Stomach (tissue), 19 donors: ENCODE results near the gene BARX1. TPM values are rescaled to one million over a fixed set of nuclear protein-coding genes. Genes with fewer than 3 reads are reported as not detected.

ENCODE experiments used
- DNase-seq, 2 donors: peaks; one replicate each; pipeline versions ENCODE4 v3.0.0 to v3.0.0-alpha.2; 2013 to 2019
- H3K27ac ChIP-seq, 5 donors: fragments of 200-600 bp in 4 of 5; sonication (generic) in 4 of 5; one replicate each; pipeline ENCODE4 v1.5.1; 2013 to 2019; ENCODE audit warnings: mild to moderate bottlenecking in 1 of 5, moderate library complexity in 1 of 5
- H3K27me3 ChIP-seq, 3 donors: fragments of 200-600 bp; sonication (generic); one replicate each; pipeline ENCODE4 v1.5.1; 2017 to 2019; ENCODE audit warnings: mixed run types in 1 of 3
- H3K36me3 ChIP-seq, 4 donors: fragments of 200-600 bp; sonication (generic); 1 replicate in 3 of 4; 2 replicates in 1 of 4; pipeline ENCODE4 v1.5.1; 2016 to 2019
- H3K4me1 ChIP-seq, 4 donors: fragments of 200-600 bp; sonication (generic); one replicate each; pipeline ENCODE4 v1.5.1; 2016 to 2019
- H3K4me3 ChIP-seq, 4 donors: fragments of 200-600 bp; sonication (generic) in 3 of 4; one replicate each; pipeline ENCODE4 v1.5.1; 2016 to 2019; ENCODE audit warnings: mild to moderate bottlenecking in 1 of 4
- H3K9me3 ChIP-seq, 4 donors: fragments of 200-600 bp; sonication (generic); one replicate each; pipeline ENCODE4 v1.5.1; 2016 to 2019
- EP300 ChIP-seq: sonication (generic); formaldehyde crosslinking; IDR thresholded peaks from one replicate; pipeline ENCODE4 v1.6.1; 2017; ENCODE audit warnings: antibody characterized with exemption
- POLR2A ChIP-seq, 4 donors: fragments of 450-650 bp; IDR thresholded peaks; one replicate each; pipeline ENCODE4 v1.6.1; 2016; ENCODE audit warnings: antibody characterized with exemption in 4 of 4, control low read depth in 2 of 4, mild to moderate bottlenecking in 1 of 4, moderate library complexity in 1 of 4
- POLR2AphosphoS5 ChIP-seq, 3 donors: sonication (generic); formaldehyde crosslinking; IDR thresholded peaks; one replicate each; pipeline ENCODE4 v1.6.1; 2016; ENCODE audit warnings: antibody characterized with exemption in 3 of 3
- WGBS, 5 donors: extraction: QIAGEN DNeasy Blood & Tissue Kit in 3 of 5; methylation state at CpG; one replicate each; pipeline versions ENCODE4 v1.1.5 to v1.1.7; 2013 to 2018; 5-methylcytosine and 5-hydroxymethylcytosine counted together
- intact Hi-C: fragments of 100-400 bp; cut with DNase I; formaldehyde crosslinking; loops from one replicate; pipeline ENCODE4 v1.15.1; 2023; ENCODE audit warnings: low total_unique reads
- long read RNA-seq, 10 donors: transcript quantifications; one replicate each; lab custom pipeline, GENCODE V29; 2026
- polyA plus RNA-seq, 3 donors: library from polyadenylated mRNA; stranded (reverse); fragments of 200-250 nt; gene quantifications; one replicate each; pipeline ENCODE4 v1.2.3, GENCODE V29; 2013
- total RNA-seq, 5 donors: library from RNA; depleted of rRNA; stranded (reverse); fragments of >200 nt; gene quantifications; one replicate each; pipeline versions ENCODE4 v1.1.0 to v1.2.3, GENCODE V29; 2014 to 2016
- TF ChIP-seq, protein P1 (sequence below), 7 experiments: fragments of 450-650 bp in 4 of 7; fragments of 200-600 bp in 3 of 7; sonication (generic) in 3 of 7; IDR thresholded peaks; one replicate each; pipeline ENCODE4 v1.5.1; 2016 to 2019; ENCODE audit warnings: antibody characterized with exemption in 7 of 7, control low read depth in 2 of 7, mild to moderate bottlenecking in 1 of 7
- donor health status: healthy with polysubstance abuse.
- donor health status: Bipolar disorder and iron deficiency.
- donor health status: healthy.

The BARX1 gene
- total RNA-seq (100 to 1,000 TPM in 1 of 5 donors, 10 to 100 TPM in 3, not detected in 1; 42.0 to 213 (median 70.4) TPM), polyA plus RNA-seq (100 to 1,000 TPM; 141 to 256 (median 151) TPM)
- long read RNA-seq, donor 1, transcript BARX1-202 (3 exons, 1,323 nt) = minor isoform, 5 of 41 reads
- long read RNA-seq, donor 1, transcript BARX1-201 (4 exons, 1,533 nt) = major isoform, 36 of 41 reads
- long read RNA-seq, donor 1, partial matches to known transcripts = 0 of 41 reads
- long read RNA-seq, donor 1, other reads (novel, unspliced or antisense) = 0 of 41 reads
- long read RNA-seq, donor 2, transcript BARX1-202 (3 exons, 1,323 nt) = minor isoform, 6 of 41 reads
- long read RNA-seq, donor 2, transcript BARX1-201 (4 exons, 1,533 nt) = major isoform, 35 of 41 reads
- long read RNA-seq, donor 2, partial matches to known transcripts = 0 of 41 reads
- long read RNA-seq, donor 2, other reads (novel, unspliced or antisense) = 0 of 41 reads
- long read RNA-seq, donor 3, transcript BARX1-201 (4 exons, 1,533 nt) = major isoform, 16 of 25 reads
- long read RNA-seq, donor 3, partial matches to known transcripts = 6 of 25 reads
- long read RNA-seq, donor 3, other reads (novel, unspliced or antisense) = 0 of 25 reads
- long read RNA-seq, donor 4, partial matches to known transcripts = 0 of 3 reads
- long read RNA-seq, donor 4, other reads (novel, unspliced or antisense) = 0 of 3 reads
- long read RNA-seq, donor 5, transcript BARX1-201 (4 exons, 1,533 nt) = major isoform, 47 of 51 reads
- long read RNA-seq, donor 5, partial matches to known transcripts = 0 of 51 reads
- long read RNA-seq, donor 5, other reads (novel, unspliced or antisense) = 0 of 51 reads
- long read RNA-seq, donor 6, transcript BARX1-202 (3 exons, 1,323 nt) = minor isoform, 8 of 65 reads
- long read RNA-seq, donor 6, transcript BARX1-201 (4 exons, 1,533 nt) = major isoform, 57 of 65 reads
- long read RNA-seq, donor 6, partial matches to known transcripts = 0 of 65 reads
- long read RNA-seq, donor 6, other reads (novel, unspliced or antisense) = 0 of 65 reads
- long read RNA-seq, donor 7, transcript BARX1-202 (3 exons, 1,323 nt) = minor isoform, 9 of 133 reads
- long read RNA-seq, donor 7, transcript BARX1-201 (4 exons, 1,533 nt) = major isoform, 111 of 133 reads
- long read RNA-seq, donor 7, partial matches to known transcripts = 7 of 133 reads
- long read RNA-seq, donor 7, other reads (novel, unspliced or antisense) = 6 of 133 reads
- long read RNA-seq, donor 8, transcript BARX1-201 (4 exons, 1,533 nt) = major isoform, 22 of 22 reads
- long read RNA-seq, donor 8, partial matches to known transcripts = 0 of 22 reads
- long read RNA-seq, donor 8, other reads (novel, unspliced or antisense) = 0 of 22 reads
- long read RNA-seq, donor 9, transcript BARX1-202 (3 exons, 1,323 nt) = minor isoform, 5 of 32 reads
- long read RNA-seq, donor 9, transcript BARX1-201 (4 exons, 1,533 nt) = major isoform, 14 of 32 reads
- long read RNA-seq, donor 9, partial matches to known transcripts = 13 of 32 reads
- long read RNA-seq, donor 9, other reads (novel, unspliced or antisense) = 0 of 32 reads
- long read RNA-seq, donor 10, transcript BARX1-201 (4 exons, 1,533 nt) = major isoform, 15 of 15 reads
- long read RNA-seq, donor 10, partial matches to known transcripts = 0 of 15 reads
- long read RNA-seq, donor 10, other reads (novel, unspliced or antisense) = 0 of 15 reads

GRCh38 chr9:93955111-93955980 is at the start of gene BARX1:
TSS of gene BARX1 (minus strand) at chr9:93955355. CDS start at chr9:93955146, 209 bp downstream.
- H3K4me3 ChIP-seq = peak within 1 kb of the TSS; percentile 55 to 67 (median 60)
- H3K27me3 ChIP-seq = peaks cover 10 to 98% (median 95%) of the 10 kb centered on the region in 3 donors
- peak in 1 of 2 donors; percentile 89 for DNase-seq
- intact Hi-C loops = no loop called here
- TF ChIP-seq POLR2A (IDR thresholded peaks at IDR 0.05) (peak in 2 of 4 donors; percentile 21 to 29), POLR2AphosphoS5 (IDR thresholded peaks at IDR 0.05) (peak; percentile 35 to 60 (median 44)), EP300 (no peak)
- TF ChIP-seq, protein P1, sequence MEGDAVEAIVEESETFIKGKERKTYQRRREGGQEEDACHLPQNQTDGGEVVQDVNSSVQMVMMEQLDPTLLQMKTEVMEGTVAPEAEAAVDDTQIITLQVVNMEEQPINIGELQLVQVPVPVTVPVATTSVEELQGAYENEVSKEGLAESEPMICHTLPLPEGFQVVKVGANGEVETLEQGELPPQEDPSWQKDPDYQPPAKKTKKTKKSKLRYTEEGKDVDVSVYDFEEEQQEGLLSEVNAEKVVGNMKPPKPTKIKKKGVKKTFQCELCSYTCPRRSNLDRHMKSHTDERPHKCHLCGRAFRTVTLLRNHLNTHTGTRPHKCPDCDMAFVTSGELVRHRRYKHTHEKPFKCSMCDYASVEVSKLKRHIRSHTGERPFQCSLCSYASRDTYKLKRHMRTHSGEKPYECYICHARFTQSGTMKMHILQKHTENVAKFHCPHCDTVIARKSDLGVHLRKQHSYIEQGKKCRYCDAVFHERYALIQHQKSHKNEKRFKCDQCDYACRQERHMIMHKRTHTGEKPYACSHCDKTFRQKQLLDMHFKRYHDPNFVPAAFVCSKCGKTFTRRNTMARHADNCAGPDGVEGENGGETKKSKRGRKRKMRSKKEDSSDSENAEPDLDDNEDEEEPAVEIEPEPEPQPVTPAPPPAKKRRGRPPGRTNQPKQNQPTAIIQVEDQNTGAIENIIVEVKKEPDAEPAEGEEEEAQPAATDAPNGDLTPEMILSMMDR (IDR thresholded peaks at IDR 0.05) = no peak
- 1 to 3% (median 2%) methylated on average over 40 to 91 of the region's 102 CpGs for WGBS, 5 donors
- peaks cover 43 to 84% (median 74%) of the 10 kb centered on the region in 4 donors for H3K4me1 ChIP-seq
- no peaks in the 10 kb centered on the region for H3K9me3 ChIP-seq
- peaks cover 0 to 21% (median 0%) of the 10 kb centered on the region in 4 donors for H3K36me3 ChIP-seq
- peak within 1 kb of the TSS; percentile 77 to 93 (median 86) for H3K27ac ChIP-seq

GRCh38 chr9:94002316-94003140 is 47.4 kb upstream of the BARX1 start:
- intact Hi-C loops = no loop called here
- DNase-seq = peak; percentile 56 to 85
- no peaks in the 10 kb centered on the region for H3K27me3 ChIP-seq
- no peak for TF ChIP-seq EP300
- TF ChIP-seq POLR2AphosphoS5 (IDR thresholded peaks at IDR 0.05) = peak in 1 of 3 donors; percentile 9
- no peak for TF ChIP-seq POLR2A (IDR thresholded peaks at IDR 0.05)
- TF ChIP-seq, protein P1 (IDR thresholded peaks at IDR 0.05) = peak in 5 of 7 experiments; percentile 48 to 81 (median 68)
- H3K4me1 ChIP-seq = peaks cover 0 to 19% (median 6%) of the 10 kb centered on the region in 4 donors
- no peak overlapping the region for H3K4me3 ChIP-seq
- no peaks in the 10 kb centered on the region for H3K36me3 ChIP-seq
- H3K27ac ChIP-seq = no peak overlapping the region
- WGBS, 5 donors = 24 to 37% (median 35%) methylated on average over 6 of the region's 6 CpGs
- H3K9me3 ChIP-seq = no peaks in the 10 kb centered on the region

DNA sequence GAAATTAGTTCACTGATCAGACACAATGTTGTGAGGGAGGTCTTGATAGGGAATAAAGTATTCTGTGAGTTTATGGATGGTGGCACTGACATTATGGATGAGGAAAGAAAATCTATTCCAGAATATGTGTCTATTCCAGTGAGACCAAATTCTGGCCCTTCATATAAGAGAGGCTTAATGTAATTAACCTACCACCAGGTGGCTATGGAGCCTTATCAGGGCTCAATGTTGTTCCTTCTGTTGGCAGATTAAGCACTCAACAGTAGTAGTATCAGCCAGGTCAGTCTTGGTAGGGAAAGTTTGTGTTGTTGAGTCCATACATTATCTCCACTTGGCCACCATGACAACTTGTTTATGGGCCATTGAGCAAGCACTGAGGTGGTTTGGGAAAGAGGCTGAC is 41.7 kb upstream of the BARX1 start:
- H3K27me3 ChIP-seq = no peaks in the 10 kb centered on the region
- peak overlapping the region in 1 of 5 donors; percentile 17 for H3K27ac ChIP-seq
- H3K4me1 ChIP-seq = peaks cover 2 to 20% (median 8%) of the 10 kb centered on the region in 4 donors
- H3K36me3 ChIP-seq = no peaks in the 10 kb centered on the region
- no peak overlapping the region for H3K4me3 ChIP-seq
- TF ChIP-seq, protein P1 (IDR thresholded peaks at IDR 0.05) = no peak
- peak in 1 of 3 donors; percentile 13 for TF ChIP-seq POLR2AphosphoS5 (IDR thresholded peaks at IDR 0.05)
- TF ChIP-seq POLR2A (IDR thresholded peaks at IDR 0.05) = no peak
- no peak for TF ChIP-seq EP300
- H3K9me3 ChIP-seq = no peaks in the 10 kb centered on the region
- no peak for DNase-seq
- intact Hi-C loops = no loop called here
